H9 (cell line): ENCODE results near the gene CLEC3B. TPM values are rescaled to one million over a fixed set of nuclear protein-coding genes. Genes with fewer than 3 reads are reported as not detected.
A peak's percentile ranks its signal among the peaks of the same experiment; 100 is the strongest.

Experiments used
- DNase-seq: peaks from one replicate; pipeline ENCODE4 v3.0.0-alpha.2; 2017
- H2AFZ ChIP-seq: one replicate; pipeline ENCODE4 v1.6.1; 2013; ENCODE audit warnings: mild to moderate bottlenecking, low read length, control low read depth, moderate library complexity
- H2AK5ac ChIP-seq: 2 replicates; pipeline ENCODE4 v1.6.1; 2013; ENCODE audit warnings: low read length, control low read depth, mixed read lengths; ENCODE audit not compliant: insufficient read length
- H2BK120ac ChIP-seq: one replicate; pipeline ENCODE4 v1.6.1; 2013; ENCODE audit warnings: low read depth, mild to moderate bottlenecking, low read length, control low read depth, inconsistent platforms; ENCODE audit not compliant: poor library complexity, severe bottlenecking
- H2BK12ac ChIP-seq: 2 replicates; pipeline ENCODE4 v1.6.1; 2013; ENCODE audit warnings: low read length, control low read depth, mixed read lengths, low read depth; ENCODE audit not compliant: insufficient read length
- H2BK15ac ChIP-seq: 2 replicates; pipeline ENCODE4 v1.6.1; 2013; ENCODE audit warnings: low read depth, low read length, control low read depth
- H2BK20ac ChIP-seq: one replicate; pipeline ENCODE4 v1.6.1; 2013; ENCODE audit warnings: low read depth, mild to moderate bottlenecking, low read length, control low read depth, inconsistent platforms; ENCODE audit not compliant: poor library complexity, severe bottlenecking
- H2BK5ac ChIP-seq: 2 replicates; pipeline ENCODE4 v1.6.1; 2013; ENCODE audit warnings: low read length, control low read depth, mixed read lengths; ENCODE audit not compliant: insufficient read length
- H3K14ac ChIP-seq: 2 replicates; pipeline ENCODE4 v1.6.1; 2013; ENCODE audit warnings: low read length, control low read depth; ENCODE audit not compliant: insufficient read depth
- H3K18ac ChIP-seq: 2 replicates; pipeline ENCODE4 v1.6.1; 2013; ENCODE audit warnings: low read depth, mild to moderate bottlenecking, mixed read lengths, low read length, control low read depth; ENCODE audit not compliant: insufficient read length
- H3K23ac ChIP-seq: 2 replicates; pipeline ENCODE4 v1.6.1; 2013; ENCODE audit warnings: low read length, control low read depth, mixed read lengths, low read depth; ENCODE audit not compliant: insufficient read length
- H3K23me2 ChIP-seq: 2 replicates; pipeline ENCODE4 v1.6.1; 2013; ENCODE audit warnings: low read depth, mild to moderate bottlenecking, mixed read lengths, low read length, control low read depth; ENCODE audit not compliant: insufficient read length, poor library complexity, severe bottlenecking
- H3K27ac ChIP-seq: 2 replicates; pipeline ENCODE4 v1.5.1; 2013; ENCODE audit warnings: low read length, control low read depth, mixed read lengths, low read depth; ENCODE audit not compliant: insufficient read length
- H3K27me3 ChIP-seq: 2 replicates; pipeline ENCODE4 v1.6.1; 2013; ENCODE audit warnings: low read length, control low read depth, inconsistent platforms; ENCODE audit not compliant: insufficient read depth
- H3K4ac ChIP-seq: 2 replicates; pipeline ENCODE4 v1.6.1; 2013; ENCODE audit warnings: low read depth, mild to moderate bottlenecking, control low read depth, inconsistent platforms, low read length, moderate library complexity
- H3K4me1 ChIP-seq: 2 replicates; pipeline ENCODE4 v1.6.1; 2013; ENCODE audit warnings: low read length, control low read depth, inconsistent platforms; ENCODE audit not compliant: insufficient read depth
- H3K4me2 ChIP-seq: 2 replicates; pipeline ENCODE4 v1.6.1; 2013; ENCODE audit warnings: low read length, control low read depth, mixed read lengths; ENCODE audit not compliant: insufficient read length, insufficient read depth
- H3K56ac ChIP-seq: 2 replicates; pipeline ENCODE4 v1.6.1; 2013; ENCODE audit warnings: low read depth, mild to moderate bottlenecking, mixed read lengths, low read length, control low read depth; ENCODE audit not compliant: insufficient read length
- H3K79me1 ChIP-seq: 2 replicates; pipeline ENCODE4 v1.6.1; 2013; ENCODE audit warnings: low read depth, mild to moderate bottlenecking, moderate library complexity, low read length, control low read depth, inconsistent platforms; ENCODE audit not compliant: insufficient read depth, poor library complexity, severe bottlenecking
- H3K79me2 ChIP-seq: 2 replicates; pipeline ENCODE4 v1.6.1; 2013; ENCODE audit warnings: low read length, control low read depth, inconsistent platforms; ENCODE audit not compliant: insufficient read depth
- H3K9ac ChIP-seq: 2 replicates; pipeline ENCODE4 v1.6.1; 2013; ENCODE audit warnings: low read length, control low read depth, mixed read lengths; ENCODE audit not compliant: insufficient read length; ENCODE audit errors: extremely low read depth
- H3K9me3 ChIP-seq: one replicate; pipeline ENCODE4 v1.6.1; 2013; ENCODE audit warnings: low read depth, low read length, inconsistent platforms; ENCODE audit not compliant: control insufficient read depth
- H3T11ph ChIP-seq: one replicate; pipeline ENCODE4 v1.6.1; 2013; ENCODE audit warnings: mild to moderate bottlenecking, low read length, control low read depth, inconsistent platforms
- H4K20me1 ChIP-seq: one replicate; pipeline ENCODE4 v1.6.1; 2013; ENCODE audit not compliant: control insufficient read depth, insufficient read length, insufficient read depth
- H4K5ac ChIP-seq: 2 replicates; pipeline ENCODE4 v1.6.1; 2013; ENCODE audit warnings: low read depth, mild to moderate bottlenecking, mixed read lengths, low read length, control low read depth; ENCODE audit not compliant: insufficient read length
- H4K8ac ChIP-seq: replicated peaks from 2 replicates; pipeline ENCODE4 v1.6.1; 2013; ENCODE audit warnings: low read length, control low read depth, mixed read lengths, low read depth; ENCODE audit not compliant: insufficient read length
- H4K91ac ChIP-seq: 2 replicates; pipeline ENCODE4 v1.6.1; 2013; ENCODE audit warnings: low read depth, mild to moderate bottlenecking, moderate library complexity, mixed read lengths, low read length, control low read depth; ENCODE audit not compliant: insufficient read length
- H3K27ac Mint-ChIP-seq, 3 experiments: 2 replicates in 2 of 3; 3 replicates in 1 of 3; pipeline ENCODE4 v1.8.0; 2020 to 2021; ENCODE audit warnings: mixed read lengths in 3 of 3, mild to moderate bottlenecking in 1 of 3, moderate library complexity in 1 of 3
- H3K27me3 Mint-ChIP-seq: 2 replicates; pipeline ENCODE4 v1.8.0; 2021; ENCODE audit warnings: low read depth, mild to moderate bottlenecking, moderate library complexity, mixed read lengths
- H3K36me3 Mint-ChIP-seq, 3 experiments: 2 replicates in 2 of 3; 3 replicates in 1 of 3; pipeline ENCODE4 v1.8.0; 2020 to 2021; ENCODE audit warnings: low read depth in 3 of 3, mixed read lengths in 3 of 3; ENCODE audit not compliant: insufficient read depth in 1 of 3
- H3K4me1 Mint-ChIP-seq, 2 experiments: 2 replicates each; pipeline ENCODE4 v1.8.0; 2020; ENCODE audit warnings: mixed read lengths in 2 of 2
- H3K4me3 Mint-ChIP-seq, 2 experiments: 2 replicates in 1 of 2; 3 replicates in 1 of 2; pipeline ENCODE4 v1.8.0; 2020 to 2021; ENCODE audit warnings: mild to moderate bottlenecking in 2 of 2, mixed read lengths in 2 of 2, moderate library complexity in 1 of 2
- H3K9me3 Mint-ChIP-seq, 2 experiments: 2 replicates in 1 of 2; 3 replicates in 1 of 2; pipeline ENCODE4 v1.8.0; 2020; ENCODE audit warnings: mild to moderate bottlenecking in 2 of 2, mixed read lengths in 2 of 2, moderate library complexity in 1 of 2
- CTCF ChIP-seq: fragments of 200-600 bp; sonication (generic); conservative IDR thresholded peaks from 3 replicates; pipeline ENCODE4 v1.8.0; 2021; ENCODE audit warnings: antibody characterized with exemption, mild to moderate bottlenecking
- WGBS: extraction: QIAGEN DNeasy Blood & Tissue Kit; methylation state at CpG from one replicate; pipeline ENCODE4 v1.1.7; 2013; ENCODE audit warnings: missing lambda C conversion rate, low lambda C conversion rate, mixed read lengths; ENCODE audit not compliant: insufficient read length; ENCODE audit errors: extremely low coverage; 5-methylcytosine and 5-hydroxymethylcytosine counted together
- total RNA-seq: library from RNA; stranded (reverse); gene quantifications from 2 replicates; pipeline ENCODE4 v1.2.1, GENCODE V29; 2021

Gene CLEC3B
- total RNA-seq, 1 experiment from 2014 or later = not detected

- H3K4me1 Mint-ChIP-seq = peaks cover 6 to 10% of the 10 kb centered on the region in 2 experiments; a peak in 3 of 4 replicates
Observed at GRCh38 chr3:45043728-45044299, 17.7 kb downstream of the CLEC3B start.

More at GRCh38 chr3:45043728-45044299, 17.7 kb downstream of the CLEC3B start:
- no peak overlapping the region for H3K14ac ChIP-seq
- H3K18ac ChIP-seq = no peak overlapping the region
- no peak overlapping the region for H2BK5ac ChIP-seq
- WGBS = no CpG with 5 or more reads among the region's 2 CpGs
- peak overlapping the region in 1 of 3 experiments; percentile 20; a peak in 2 of 7 replicates for H3K27ac Mint-ChIP-seq
- H4K5ac ChIP-seq = no peak overlapping the region
- no peaks in the 10 kb centered on the region for H3K9me3 Mint-ChIP-seq
- H3K27me3 ChIP-seq = no peaks in the 10 kb centered on the region
- H3K36me3 Mint-ChIP-seq = no peaks in the 10 kb centered on the region
- no peak overlapping the region for H2BK20ac ChIP-seq
- no peak overlapping the region for H2BK120ac ChIP-seq
- no peak overlapping the region for H3K27ac ChIP-seq
- H2BK15ac ChIP-seq = no peak overlapping the region
- no peak overlapping the region for H4K91ac ChIP-seq
- H3K9ac ChIP-seq = no peak overlapping the region
- no peaks in the 10 kb centered on the region for H3K4me1 ChIP-seq
- no peak overlapping the region for H3K4me2 ChIP-seq
- no peaks in the 10 kb centered on the region for H3K79me2 ChIP-seq
- H4K8ac ChIP-seq = no peak overlapping the region
- no peaks in the 10 kb centered on the region for H3K79me1 ChIP-seq
- no peak for DNase-seq
- no peak overlapping the region for H3K23ac ChIP-seq
- H4K20me1 ChIP-seq = no peaks in the 10 kb centered on the region
- no peak overlapping the region for H3K4ac ChIP-seq
- H3K9me3 ChIP-seq = no peaks in the 10 kb centered on the region
- H3T11ph ChIP-seq = no peak overlapping the region
- H2AFZ ChIP-seq = no peak overlapping the region
- no peak overlapping the region for H3K56ac ChIP-seq
- H3K4me3 Mint-ChIP-seq = no peak overlapping the region
- H2BK12ac ChIP-seq = no peak overlapping the region
- no peak for TF ChIP-seq CTCF
- H3K23me2 ChIP-seq = no peaks in the 10 kb centered on the region
- no peak overlapping the region for H2AK5ac ChIP-seq
- peaks cover 38% of the 10 kb centered on the region for H3K27me3 Mint-ChIP-seq
